ENCODE measurements around the gene GNG3.

The GNG3 gene

DNA sequence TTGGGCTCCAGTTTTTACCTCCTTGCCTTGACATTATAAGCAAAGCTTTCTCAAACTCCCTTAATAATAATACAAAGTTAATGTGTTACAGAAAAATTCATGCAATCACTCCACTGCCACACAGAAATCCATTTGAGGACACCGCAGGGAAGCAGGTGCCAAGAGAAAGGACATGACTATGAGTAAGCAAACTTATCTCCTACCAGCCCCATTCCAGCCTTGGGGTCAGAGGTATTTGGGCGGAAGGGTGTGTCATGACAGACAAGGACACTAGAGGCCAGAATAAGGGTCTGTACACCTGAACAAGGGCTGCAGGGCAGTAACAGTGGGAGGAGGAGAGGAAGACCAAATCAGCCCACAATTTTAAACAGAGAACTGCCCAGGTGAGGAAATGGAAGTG is 5.9 kb downstream of the GNG3 start:
- Mint-ChIP-seq H3K9me3 (no peaks in the 10 kb centered on the region), H3K36me3 (ENCODE audit: insufficient read depth) (peaks cover 72% of the 10 kb centered on the region), H3K27ac (ENCODE audit: low read depth) (peak overlapping the region; percentile 49), H3K4me1 (peaks cover 31% of the 10 kb centered on the region), H3K4me3 (no peak overlapping the region), H3K27me3 (no peaks in the 10 kb centered on the region)
- DNase-seq (ENCODE audit: low spot score in 2 of 2) (no peak), ATAC-seq (replicated peaks; ENCODE audit: extremely low read depth, poor library complexity, severe bottlenecking) (no peak)

DNA sequence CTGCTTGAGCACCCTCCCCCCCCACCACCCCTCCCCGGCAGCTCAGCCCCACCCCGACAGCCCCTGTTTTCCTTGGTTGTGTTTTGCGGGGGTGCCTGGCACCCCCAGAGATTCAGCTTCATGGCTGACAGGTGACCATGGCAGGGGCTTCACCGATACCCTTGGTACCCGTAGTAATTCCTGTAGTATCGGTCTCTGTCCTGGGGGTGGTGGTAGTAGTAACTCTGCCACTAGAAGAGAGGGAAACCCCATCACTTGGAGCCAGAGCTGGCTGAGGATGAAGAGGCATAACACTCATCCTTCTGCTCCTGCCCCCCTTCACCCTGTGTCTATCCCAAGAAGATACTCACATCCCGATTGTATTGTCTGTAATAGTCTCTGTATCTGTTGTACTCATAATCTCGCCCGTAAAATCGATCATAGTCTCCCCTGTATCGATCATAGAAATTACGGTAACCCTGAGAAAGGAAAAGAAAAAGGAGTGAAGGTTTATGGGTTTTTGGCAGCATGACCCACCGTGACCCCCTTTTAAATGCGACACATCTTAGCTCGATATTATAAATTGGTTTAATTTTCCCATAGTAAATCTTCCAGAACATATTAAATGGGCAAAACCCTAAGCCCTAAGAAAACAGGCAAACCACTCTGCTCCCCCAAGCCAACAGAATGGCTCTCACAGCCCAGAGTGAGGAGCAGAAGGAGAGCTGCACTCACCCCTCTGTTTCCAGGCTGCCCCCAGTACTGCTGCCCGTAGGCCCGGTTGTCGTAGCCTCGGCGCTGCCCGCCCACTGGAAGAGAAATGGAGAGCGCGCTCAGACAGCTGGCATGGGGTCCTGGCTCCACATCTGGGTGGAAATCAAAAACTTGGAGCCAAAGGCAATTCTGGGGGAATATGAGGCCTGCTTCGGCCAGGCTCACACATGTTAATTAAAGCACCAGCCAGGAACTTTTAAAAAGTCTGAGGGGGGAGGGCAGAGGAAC is 8.0 kb downstream of the GNG3 start:
- no peaks in the 10 kb centered on the region for H3K9me3 Mint-ChIP-seq
- H3K4me3 Mint-ChIP-seq, result no peak overlapping the region
- H3K36me3 Mint-ChIP-seq (ENCODE audit: insufficient read depth), result peaks cover 82% of the 10 kb centered on the region
- ATAC-seq (replicated peaks; ENCODE audit: extremely low read depth, poor library complexity, severe bottlenecking) (no peak), DNase-seq (ENCODE audit: low spot score in 2 of 2) (no peak)
- peak overlapping the region; percentile 57 for H3K27ac Mint-ChIP-seq (ENCODE audit: low read depth)
- H3K27me3 Mint-ChIP-seq, result no peaks in the 10 kb centered on the region
- peaks cover 21% of the 10 kb centered on the region for H3K4me1 Mint-ChIP-seq

DNA sequence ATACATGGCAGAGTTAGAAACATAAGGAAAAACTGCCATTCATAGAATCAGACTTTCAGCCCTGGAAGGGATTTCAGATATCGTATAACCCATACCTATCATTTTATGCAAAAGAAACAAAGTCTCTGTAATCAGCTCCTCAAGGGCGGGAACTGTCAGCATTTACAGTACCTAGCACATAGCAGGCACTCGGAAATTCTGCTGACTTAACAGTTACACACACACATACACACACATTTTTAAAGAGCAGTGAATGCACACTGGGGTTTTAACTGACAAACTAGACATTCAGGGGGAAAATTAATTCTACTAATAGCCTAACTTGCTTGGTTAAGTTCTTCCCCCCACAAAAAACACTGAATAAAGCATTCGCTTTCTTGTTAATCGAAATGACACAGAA is 8.7 kb downstream of the GNG3 start:
- no peak for ATAC-seq (replicated peaks; ENCODE audit: extremely low read depth, poor library complexity, severe bottlenecking)
- Mint-ChIP-seq H3K36me3 (ENCODE audit: insufficient read depth) (peaks cover 90% of the 10 kb centered on the region), H3K9me3 (no peaks in the 10 kb centered on the region), H3K27me3 (no peaks in the 10 kb centered on the region), H3K4me1 (peaks cover 21% of the 10 kb centered on the region), H3K27ac (ENCODE audit: low read depth) (no peak overlapping the region), H3K4me3 (no peak overlapping the region)
- no peak for DNase-seq (ENCODE audit: low spot score in 2 of 2)

DNA sequence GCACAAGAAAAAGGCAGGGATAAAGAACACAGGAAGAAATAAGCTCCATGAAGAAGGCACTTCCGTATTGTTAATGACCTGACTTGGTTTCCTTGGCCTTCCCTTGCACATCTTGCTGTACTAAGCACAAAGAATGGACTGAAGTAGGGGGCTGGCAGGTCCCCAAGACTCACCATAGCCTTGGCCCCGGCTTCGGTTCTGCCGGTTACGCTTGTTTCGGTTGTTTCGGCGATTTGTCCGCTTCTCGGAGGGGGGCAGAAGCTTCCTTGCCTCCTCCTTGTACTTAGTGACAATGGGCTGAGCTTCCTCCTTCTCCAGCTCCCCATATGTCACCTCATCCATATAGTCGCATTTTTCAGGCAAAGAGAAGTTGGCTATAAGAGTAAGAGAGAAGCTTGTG is 9.3 kb downstream of the GNG3 start:
- H3K27ac Mint-ChIP-seq (ENCODE audit: low read depth), result no peak overlapping the region
- H3K36me3 Mint-ChIP-seq (ENCODE audit: insufficient read depth), result peaks cover 90% of the 10 kb centered on the region
- peaks cover 21% of the 10 kb centered on the region for H3K4me1 Mint-ChIP-seq
- H3K4me3 Mint-ChIP-seq, result no peak overlapping the region
- DNase-seq (ENCODE audit: low spot score in 2 of 2) (no peak), ATAC-seq (replicated peaks; ENCODE audit: extremely low read depth, poor library complexity, severe bottlenecking) (no peak)
- no peaks in the 10 kb centered on the region for H3K9me3 Mint-ChIP-seq
- H3K27me3 Mint-ChIP-seq, result no peaks in the 10 kb centered on the region

DNA sequence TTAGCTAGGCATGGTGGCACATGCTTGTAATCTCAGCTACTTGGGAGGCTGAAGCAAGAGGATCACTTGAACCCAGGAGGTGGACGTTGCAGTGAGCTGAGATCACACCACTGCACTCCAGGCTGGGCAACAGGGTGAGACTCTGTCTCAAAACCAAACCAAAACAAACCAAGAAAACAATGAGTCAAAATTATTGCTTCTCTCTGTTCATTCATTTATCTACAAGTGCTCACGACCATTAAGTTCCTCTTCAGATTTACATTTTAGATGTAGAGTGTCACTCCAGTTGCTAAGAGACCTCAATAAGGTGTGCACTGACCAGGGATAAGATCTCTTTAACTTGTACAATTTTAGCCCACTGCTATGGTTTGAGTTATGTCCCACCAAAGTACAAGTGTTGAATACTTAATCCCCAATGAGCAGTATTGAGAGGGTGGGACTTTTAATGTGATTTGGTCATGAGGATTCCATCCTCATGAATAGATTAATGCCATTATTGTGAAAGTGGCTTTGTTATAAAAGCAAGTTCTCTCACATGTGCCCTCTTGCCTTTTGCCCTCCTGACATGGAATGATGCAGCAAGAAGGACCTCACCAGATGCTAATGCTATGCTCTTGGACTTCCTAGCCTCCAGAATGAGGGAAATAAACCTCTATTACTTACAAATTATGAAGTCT is 12.0 kb downstream of the GNG3 start:
- no peak overlapping the region for H3K4me3 Mint-ChIP-seq
- H3K27ac Mint-ChIP-seq (ENCODE audit: low read depth), result no peak overlapping the region
- H3K9me3 Mint-ChIP-seq, result no peaks in the 10 kb centered on the region
- peaks cover 33% of the 10 kb centered on the region for H3K4me1 Mint-ChIP-seq
- ATAC-seq (replicated peaks; ENCODE audit: extremely low read depth, poor library complexity, severe bottlenecking) (no peak), DNase-seq (ENCODE audit: low spot score in 2 of 2) (no peak)
- H3K36me3 Mint-ChIP-seq (ENCODE audit: insufficient read depth), result peaks cover 97% of the 10 kb centered on the region
- no peaks in the 10 kb centered on the region for H3K27me3 Mint-ChIP-seq

DNA sequence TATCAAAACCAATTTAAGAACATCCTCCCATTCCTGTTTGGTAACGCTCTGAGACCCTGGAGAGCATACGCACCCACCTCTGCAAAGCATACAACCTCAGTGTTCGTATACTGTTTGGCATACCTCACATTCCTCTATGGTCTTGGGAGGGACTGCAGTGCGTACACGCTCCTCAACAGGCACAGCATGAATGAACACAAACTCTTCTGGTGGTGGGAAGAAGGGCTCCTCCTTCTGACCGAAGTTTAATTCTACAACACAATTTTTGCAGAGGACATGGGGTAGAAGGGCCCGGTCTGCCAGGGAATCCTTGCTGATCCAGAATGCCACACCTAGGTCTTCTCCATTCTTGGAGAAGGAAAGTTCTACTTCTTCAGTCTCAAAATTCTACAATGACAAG is 14.5 kb downstream of the GNG3 start:
- Mint-ChIP-seq H3K27ac (ENCODE audit: low read depth) (no peak overlapping the region), H3K27me3 (no peaks in the 10 kb centered on the region), H3K4me3 (no peak overlapping the region)

DNA sequence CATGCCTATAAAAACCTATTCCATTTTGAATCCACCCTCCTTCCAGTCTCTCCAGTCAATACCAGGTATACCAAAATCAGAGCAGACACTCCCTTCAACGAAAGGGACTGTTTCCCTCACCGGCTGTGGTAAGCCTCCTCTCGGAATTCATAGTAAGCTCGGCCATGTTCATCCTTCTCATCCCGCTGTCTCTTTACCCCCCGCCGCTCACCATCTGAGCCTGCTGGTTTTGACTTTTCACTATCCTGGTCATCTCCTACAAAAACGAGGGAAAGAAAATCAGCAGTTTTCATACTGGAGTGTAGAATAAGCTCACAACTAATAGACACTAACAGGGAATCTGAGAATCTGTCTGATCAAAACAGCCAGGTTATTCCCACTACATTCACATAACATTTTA is 16.7 kb downstream of the GNG3 start:
- peaks cover 51% of the 10 kb centered on the region for H3K4me1 Mint-ChIP-seq
- H3K27ac Mint-ChIP-seq (ENCODE audit: low read depth), result peak overlapping the region; percentile 57
- H3K9me3 Mint-ChIP-seq, result no peaks in the 10 kb centered on the region
- H3K4me3 Mint-ChIP-seq, result peak overlapping the region; percentile 97
- DNase-seq (ENCODE audit: low spot score in 2 of 2), result no peak
- H3K36me3 Mint-ChIP-seq (ENCODE audit: insufficient read depth), result peaks cover 83% of the 10 kb centered on the region
- no peak for ATAC-seq (replicated peaks; ENCODE audit: extremely low read depth, poor library complexity, severe bottlenecking)
- no peaks in the 10 kb centered on the region for H3K27me3 Mint-ChIP-seq

More for the DNA sequence above, 14.5 kb downstream of the GNG3 start:
- ATAC-seq (replicated peaks; ENCODE audit: extremely low read depth, poor library complexity, severe bottlenecking), result no peak
- Mint-ChIP-seq H3K9me3 (no peaks in the 10 kb centered on the region), H3K4me1 (peaks cover 43% of the 10 kb centered on the region), H3K36me3 (ENCODE audit: insufficient read depth) (peaks cover 91% of the 10 kb centered on the region)
- DNase-seq (ENCODE audit: low spot score in 2 of 2), result no peak

DNA sequence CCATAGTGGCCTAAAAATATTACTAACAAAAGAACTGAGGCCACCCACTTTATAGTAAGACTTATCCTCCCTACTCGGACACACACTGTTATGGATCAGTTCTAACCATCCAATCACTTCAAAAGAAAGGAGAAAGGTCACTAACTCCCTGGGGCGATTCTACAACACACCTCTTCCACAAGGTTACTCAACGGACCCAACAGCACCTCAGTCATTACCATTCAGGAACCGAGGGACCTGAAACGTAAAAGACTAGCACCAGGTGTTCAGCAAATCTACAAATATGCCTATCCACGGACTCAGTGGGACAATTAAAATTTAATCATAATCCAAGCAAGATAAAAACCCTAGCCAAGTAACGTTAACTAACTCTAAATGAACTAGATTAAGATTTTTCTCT is 18.2 kb downstream of the GNG3 start:
- H3K36me3 Mint-ChIP-seq (ENCODE audit: insufficient read depth), result peaks cover 73% of the 10 kb centered on the region
- H3K4me3 Mint-ChIP-seq, result peak overlapping the region; percentile 97
- no peaks in the 10 kb centered on the region for H3K27me3 Mint-ChIP-seq
- no peak for DNase-seq (ENCODE audit: low spot score in 2 of 2)
- no peaks in the 10 kb centered on the region for H3K9me3 Mint-ChIP-seq
- peak overlapping the region; percentile 96 for H3K27ac Mint-ChIP-seq (ENCODE audit: low read depth)
- ATAC-seq (replicated peaks; ENCODE audit: extremely low read depth, poor library complexity, severe bottlenecking), result no peak
- peaks cover 43% of the 10 kb centered on the region for H3K4me1 Mint-ChIP-seq

DNA sequence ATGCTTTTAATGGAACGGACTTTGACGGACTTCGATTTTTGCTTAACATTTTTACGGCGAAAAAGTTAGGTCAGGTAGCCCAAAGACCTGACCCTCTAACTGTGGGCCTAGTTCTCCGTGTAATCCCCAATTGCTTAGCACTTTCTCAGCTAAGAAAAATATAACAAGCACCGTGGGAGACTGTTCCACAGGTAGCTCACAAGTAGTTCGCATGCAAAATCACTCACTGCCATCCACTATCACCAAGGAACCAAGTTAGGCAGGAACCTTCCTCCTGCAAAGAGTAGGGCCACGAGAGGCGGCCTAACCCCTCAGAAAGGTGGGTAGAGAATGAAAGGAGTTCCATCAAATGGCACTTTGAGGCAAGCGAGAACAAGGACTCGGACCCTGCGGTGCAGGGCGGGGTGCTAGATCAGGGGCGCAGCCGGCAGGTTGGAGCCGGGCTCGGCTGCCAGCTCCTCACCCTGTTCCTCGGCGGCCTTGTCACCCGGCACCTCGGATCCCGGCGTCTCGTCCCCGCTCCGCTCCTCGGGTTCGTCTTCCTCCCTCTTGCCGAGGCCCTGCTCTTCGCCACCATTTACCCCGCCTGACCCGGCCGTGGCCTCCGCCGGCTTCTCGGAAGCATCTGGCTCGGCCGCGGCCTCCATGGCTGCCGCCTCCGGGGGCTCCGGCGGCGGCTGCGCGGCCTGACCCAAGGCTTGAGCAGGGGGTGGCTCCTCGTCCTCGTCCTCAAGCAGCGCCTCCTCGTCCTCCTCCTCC is 18.9 kb downstream of the GNG3 start:
- DNase-seq (ENCODE audit: low spot score in 2 of 2), result peak in 1 of 2 donors; percentile 28
- Mint-ChIP-seq H3K36me3 (ENCODE audit: insufficient read depth) (peaks cover 71% of the 10 kb centered on the region), H3K27ac (ENCODE audit: low read depth) (peak overlapping the region; percentile 96), H3K4me1 (peaks cover 43% of the 10 kb centered on the region), H3K9me3 (no peaks in the 10 kb centered on the region), H3K27me3 (no peaks in the 10 kb centered on the region), H3K4me3 (peak overlapping the region; percentile 97)
- ATAC-seq (replicated peaks; ENCODE audit: extremely low read depth, poor library complexity, severe bottlenecking), result no peak

DNA sequence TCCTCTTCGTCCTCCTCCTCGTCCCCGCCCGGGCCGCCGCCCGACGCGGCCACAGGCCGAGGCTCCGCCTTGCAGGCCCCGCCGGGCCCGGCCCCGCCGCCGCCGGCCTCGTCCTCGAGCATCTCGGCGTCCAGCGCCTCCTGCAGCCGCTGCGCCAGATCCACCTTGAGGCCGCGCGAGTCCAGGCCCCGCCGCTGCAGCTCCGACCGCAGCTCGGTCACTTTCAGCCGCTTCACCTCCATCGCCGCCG is 19.4 kb downstream of the GNG3 start:
- peak overlapping the region; percentile 97 for H3K4me3 Mint-ChIP-seq
- no peak for ATAC-seq (replicated peaks; ENCODE audit: extremely low read depth, poor library complexity, severe bottlenecking)
- H3K4me1 Mint-ChIP-seq, result peaks cover 43% of the 10 kb centered on the region
- H3K36me3 Mint-ChIP-seq (ENCODE audit: insufficient read depth), result peaks cover 67% of the 10 kb centered on the region
- H3K9me3 Mint-ChIP-seq, result no peaks in the 10 kb centered on the region
- no peaks in the 10 kb centered on the region for H3K27me3 Mint-ChIP-seq
- H3K27ac Mint-ChIP-seq (ENCODE audit: low read depth), result peak overlapping the region; percentile 96
- no peak for DNase-seq (ENCODE audit: low spot score in 2 of 2)

DNA sequence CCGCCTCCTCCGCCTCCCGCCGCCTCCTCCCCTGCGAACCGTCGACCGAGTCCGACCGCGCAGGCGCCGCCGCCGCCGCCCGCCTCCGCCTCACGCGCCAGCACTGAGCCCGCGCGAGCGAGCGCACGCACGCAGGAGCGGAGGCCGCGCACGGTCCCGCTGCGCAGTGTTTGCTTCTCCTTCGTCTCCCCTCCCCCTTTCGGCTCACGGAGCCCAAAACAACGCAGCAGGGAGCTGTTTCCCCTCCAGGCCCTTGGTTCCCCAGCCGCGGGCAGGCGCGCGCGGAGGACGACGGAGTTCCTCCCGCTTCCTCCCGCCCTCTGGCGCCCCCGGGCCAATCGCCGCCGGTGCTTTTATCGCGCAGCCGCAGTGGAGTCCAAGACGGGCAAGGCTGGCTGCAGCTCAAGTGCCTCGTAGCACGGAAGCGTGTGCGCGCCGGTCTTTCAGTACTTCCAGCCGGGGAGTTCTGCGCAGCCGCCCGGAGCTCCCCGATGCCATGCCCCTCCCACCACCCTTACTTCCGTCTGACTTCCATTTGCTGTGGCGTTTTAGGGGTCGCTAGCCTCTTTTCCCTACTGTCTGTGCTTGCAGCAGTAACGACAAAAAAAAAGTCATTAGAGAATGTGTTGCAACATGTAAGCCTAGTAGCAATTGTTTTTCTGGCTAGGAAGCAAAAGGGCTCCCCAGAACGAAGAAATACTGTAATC is 19.8 kb downstream of the GNG3 start, which contains the start of gene HNRNPUL2:
TSS of gene HNRNPUL2 (minus strand) at position 293 of the 707 bp plus-strand sequence. CDS start 301 bp downstream, outside the sequence.
- Mint-ChIP-seq H3K27ac (ENCODE audit: low read depth) (peak within 1 kb of the TSS; percentile 96), H3K4me1 (peaks cover 43% of the 10 kb centered on the region), H3K9me3 (no peaks in the 10 kb centered on the region), H3K27me3 (no peaks in the 10 kb centered on the region), H3K4me3 (peak within 1 kb of the TSS; percentile 97), H3K36me3 (ENCODE audit: insufficient read depth) (peaks cover 63% of the 10 kb centered on the region)
- peak; percentile 95 to 99 for DNase-seq (ENCODE audit: low spot score in 2 of 2)
- peak; percentile 82 for ATAC-seq (replicated peaks; ENCODE audit: extremely low read depth, poor library complexity, severe bottlenecking)

DNA sequence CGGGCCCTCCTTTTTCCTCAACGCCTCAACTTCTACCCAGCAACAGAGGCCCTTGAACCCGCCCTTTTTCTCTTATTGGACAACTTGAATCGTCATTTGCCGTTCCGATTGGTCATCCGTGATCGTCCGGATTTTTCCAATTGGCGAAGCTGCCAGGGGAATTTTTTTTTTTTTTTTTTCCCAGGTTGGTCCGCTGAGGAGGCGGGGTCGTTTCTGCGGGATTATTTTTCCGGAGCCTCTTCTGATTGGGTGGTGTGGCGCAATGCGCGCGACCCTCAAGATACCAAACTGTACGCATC is 20.3 kb downstream of the GNG3 start:
- Mint-ChIP-seq H3K4me3 (peak overlapping the region; percentile 97), H3K36me3 (ENCODE audit: insufficient read depth) (peaks cover 59% of the 10 kb centered on the region), H3K27me3 (no peaks in the 10 kb centered on the region), H3K27ac (ENCODE audit: low read depth) (peak overlapping the region; percentile 96), H3K9me3 (no peaks in the 10 kb centered on the region), H3K4me1 (peaks cover 43% of the 10 kb centered on the region)
- ATAC-seq (replicated peaks; ENCODE audit: extremely low read depth, poor library complexity, severe bottlenecking) (peak; percentile 67), DNase-seq (ENCODE audit: low spot score in 2 of 2) (peak in 1 of 2 donors; percentile 88)

Data from central memory CD8-positive, alpha-beta T cell (primary cell).